ENCODE results near the gene TMEM106C.

The TMEM106C gene

DNA sequence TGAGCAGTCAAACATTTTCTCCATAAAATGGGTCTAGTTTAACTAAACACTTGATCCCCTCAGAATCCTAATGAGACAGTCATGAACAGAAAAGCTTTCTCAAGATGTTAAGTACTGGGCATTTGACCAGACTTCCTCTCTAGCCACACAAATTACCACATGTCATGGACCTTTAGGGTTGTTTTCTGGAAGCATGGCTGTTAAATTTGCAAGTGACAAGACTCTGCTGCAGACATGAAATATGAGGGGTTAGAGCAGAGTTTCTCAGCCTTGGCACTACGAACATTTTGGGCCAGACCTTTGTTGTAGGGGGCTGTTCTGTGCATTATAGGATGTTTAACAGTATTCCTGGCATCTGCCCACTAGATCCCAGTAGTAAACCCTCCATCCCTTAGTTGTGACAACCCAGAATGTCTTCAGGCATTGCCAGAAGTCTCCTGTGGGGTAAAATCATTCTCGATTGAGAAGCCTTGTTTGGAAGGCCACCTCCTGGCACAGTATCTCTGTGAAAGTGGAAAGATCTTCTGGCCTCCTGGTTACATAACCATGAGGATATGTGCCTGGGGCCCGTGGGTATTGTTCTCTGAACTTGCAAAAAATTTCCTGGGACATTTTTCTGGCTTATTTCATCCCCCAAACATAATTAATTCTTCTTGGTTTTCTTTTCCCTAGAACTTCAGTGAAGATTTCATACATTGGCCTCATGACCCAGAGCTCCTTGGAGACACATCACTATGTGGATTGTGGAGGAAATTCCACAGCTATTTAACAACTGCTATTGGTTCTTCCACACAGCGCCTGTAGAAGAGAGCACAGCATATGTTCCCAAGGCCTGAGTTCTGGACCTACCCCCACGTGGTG, 4.3 kb downstream of the TMEM106C start:
- Histone ChIP-seq H4K8ac (ENCODE audit: low read depth, low read length) (no peak overlapping the region), H3K4me2 (ENCODE audit: low read length) (no peak overlapping the region), H3K36me3 (ENCODE audit: control insufficient read depth in 1 of 2, insufficient read depth in 2 of 2, low read length in 2 of 2) (peaks cover 11 to 19% of the 10 kb centered on the region in 2 experiments), H3K18ac (ENCODE audit: low read length) (no peak overlapping the region), H3K4me1 (ENCODE audit: control insufficient read depth in 1 of 2, insufficient read depth in 2 of 2, low read length in 2 of 2) (peaks cover 4 to 6% of the 10 kb centered on the region in 2 experiments), H2AFZ (ENCODE audit: insufficient read depth, low read length, poor library complexity) (no peak overlapping the region), H3K4me3 (ENCODE audit: low read depth, low read length) (no peak overlapping the region), H3K9me3 (ENCODE audit: insufficient read depth, low read depth, low read length) (peaks cover 2% of the 10 kb centered on the region), H3K9ac (ENCODE audit: low read length) (no peak overlapping the region), H2BK5ac (ENCODE audit: low read depth, low read length, poor library complexity) (no peak overlapping the region), H2AK5ac (ENCODE audit: low read length) (no peak overlapping the region), H4K91ac (ENCODE audit: low read depth, low read length) (no peak overlapping the region), H3K79me1 (ENCODE audit: low read length) (peaks cover 5% of the 10 kb centered on the region), H4K12ac (ENCODE audit: low read depth, low read length) (no peak overlapping the region), H3K14ac (ENCODE audit: low read length) (no peak overlapping the region), H3K23ac (ENCODE audit: low read length) (no peak overlapping the region), H3K4ac (ENCODE audit: low read depth, low read length) (no peak overlapping the region), H2BK120ac (ENCODE audit: insufficient read depth, low read length, poor library complexity) (no peak overlapping the region), H3K27me3 (ENCODE audit: insufficient read depth, low read length) (no peaks in the 10 kb centered on the region), H2BK12ac (ENCODE audit: low read length) (no peak overlapping the region), H3K79me2 (ENCODE audit: control insufficient read depth, insufficient read depth, low read length, poor library complexity) (peaks cover 2% of the 10 kb centered on the region), H3K27ac (ENCODE audit: low read depth, low read length) (no peak overlapping the region)
- WGBS (ENCODE audit: extremely low coverage, insufficient coverage, insufficient read length): no CpG with 5 or more reads among the region's 5 CpGs
- no peak for DNase-seq

DNA sequence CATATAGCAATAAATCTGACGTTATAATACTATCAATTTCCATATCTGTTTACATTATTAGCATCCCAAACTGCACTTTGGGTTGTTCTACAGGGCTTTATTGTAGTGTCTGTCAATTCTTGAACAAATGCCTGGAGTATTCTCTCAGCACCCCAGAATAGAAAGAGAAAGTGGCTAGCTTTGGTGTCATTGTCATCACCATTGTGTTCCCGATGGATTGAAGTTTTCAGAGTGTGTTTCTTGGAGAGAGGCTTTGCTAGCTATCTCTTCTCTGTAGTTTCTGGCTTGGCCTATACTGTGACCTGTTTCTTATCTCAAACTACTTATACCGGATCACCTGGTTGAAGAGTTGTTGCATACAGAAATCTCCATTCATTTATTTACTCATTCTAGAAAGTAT, 6.4 kb downstream of the TMEM106C start:
- Histone ChIP-seq H3K36me3 (ENCODE audit: control insufficient read depth in 1 of 2, insufficient read depth in 2 of 2, low read length in 2 of 2) (peaks cover 29 to 36% of the 10 kb centered on the region in 2 experiments), H4K91ac (ENCODE audit: low read depth, low read length) (no peak overlapping the region), H3K9me3 (ENCODE audit: insufficient read depth, low read depth, low read length) (peaks cover 5% of the 10 kb centered on the region), H2BK12ac (ENCODE audit: low read length) (no peak overlapping the region), H3K27me3 (ENCODE audit: insufficient read depth, low read length) (no peaks in the 10 kb centered on the region), H2AFZ (ENCODE audit: insufficient read depth, low read length, poor library complexity) (no peak overlapping the region), H3K23ac (ENCODE audit: low read length) (no peak overlapping the region), H3K14ac (ENCODE audit: low read length) (no peak overlapping the region), H3K27ac (ENCODE audit: low read depth, low read length) (no peak overlapping the region), H3K4me1 (ENCODE audit: control insufficient read depth in 1 of 2, insufficient read depth in 2 of 2, low read length in 2 of 2) (no peaks in the 10 kb centered on the region), H3K4ac (ENCODE audit: low read depth, low read length) (no peak overlapping the region), H3K9ac (ENCODE audit: low read length) (no peak overlapping the region), H3K79me1 (ENCODE audit: low read length) (no peaks in the 10 kb centered on the region), H3K79me2 (ENCODE audit: control insufficient read depth, insufficient read depth, low read length, poor library complexity) (no peaks in the 10 kb centered on the region), H2BK120ac (ENCODE audit: insufficient read depth, low read length, poor library complexity) (no peak overlapping the region), H3K4me3 (ENCODE audit: low read depth, low read length) (no peak overlapping the region), H3K4me2 (ENCODE audit: low read length) (no peak overlapping the region), H4K8ac (ENCODE audit: low read depth, low read length) (no peak overlapping the region), H4K12ac (ENCODE audit: low read depth, low read length) (no peak overlapping the region), H2AK5ac (ENCODE audit: low read length) (no peak overlapping the region), H2BK5ac (ENCODE audit: low read depth, low read length, poor library complexity) (no peak overlapping the region), H3K18ac (ENCODE audit: low read length) (no peak overlapping the region)
- no peak for DNase-seq
- WGBS (ENCODE audit: extremely low coverage, insufficient coverage, insufficient read length): no CpG with 5 or more reads among the region's 3 CpGs

DNA sequence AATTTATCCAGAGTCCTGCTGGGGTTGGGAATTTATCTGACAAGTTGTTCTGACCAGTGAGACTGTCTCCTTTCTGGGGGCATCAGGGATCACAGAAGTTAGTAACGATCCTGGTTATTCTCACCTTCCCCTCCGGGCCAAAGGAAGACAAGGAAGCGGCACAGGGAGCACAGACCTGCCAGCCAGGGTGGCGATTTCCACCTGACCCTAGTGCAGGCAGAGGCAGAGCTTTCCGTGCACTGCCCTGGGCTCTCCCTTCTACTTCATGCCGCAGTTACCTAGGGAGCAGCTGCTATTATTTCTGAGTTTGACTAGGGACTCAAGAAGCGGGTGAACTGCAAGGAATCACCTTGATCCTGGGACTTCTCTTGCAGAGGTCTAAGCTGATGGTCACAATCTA, 7.4 kb downstream of the TMEM106C start:
- no peak overlapping the region for H2BK120ac ChIP-seq (ENCODE audit: insufficient read depth, low read length, poor library complexity)
- no peaks in the 10 kb centered on the region for H3K4me1 ChIP-seq (ENCODE audit: control insufficient read depth in 1 of 2, insufficient read depth in 2 of 2, low read length in 2 of 2)
- no peaks in the 10 kb centered on the region for H3K79me2 ChIP-seq (ENCODE audit: control insufficient read depth, insufficient read depth, low read length, poor library complexity)
- H3K9ac ChIP-seq (ENCODE audit: low read length): no peak overlapping the region
- H3K4ac ChIP-seq (ENCODE audit: low read depth, low read length): no peak overlapping the region
- H4K8ac ChIP-seq (ENCODE audit: low read depth, low read length): no peak overlapping the region
- no peak overlapping the region for H3K23ac ChIP-seq (ENCODE audit: low read length)
- no peak overlapping the region for H2AK5ac ChIP-seq (ENCODE audit: low read length)
- no peak for DNase-seq
- H3K27ac ChIP-seq (ENCODE audit: low read depth, low read length): no peak overlapping the region
- no peaks in the 10 kb centered on the region for H3K27me3 ChIP-seq (ENCODE audit: insufficient read depth, low read length)
- no peak overlapping the region for H2BK5ac ChIP-seq (ENCODE audit: low read depth, low read length, poor library complexity)
- H3K9me3 ChIP-seq (ENCODE audit: insufficient read depth, low read depth, low read length): peaks cover 5% of the 10 kb centered on the region
- H3K18ac ChIP-seq (ENCODE audit: low read length): no peak overlapping the region
- peaks cover 38 to 44% of the 10 kb centered on the region in 2 experiments for H3K36me3 ChIP-seq (ENCODE audit: control insufficient read depth in 1 of 2, insufficient read depth in 2 of 2, low read length in 2 of 2)
- H3K79me1 ChIP-seq (ENCODE audit: low read length): no peaks in the 10 kb centered on the region
- H2AFZ ChIP-seq (ENCODE audit: insufficient read depth, low read length, poor library complexity): no peak overlapping the region
- no peak overlapping the region for H2BK12ac ChIP-seq (ENCODE audit: low read length)
- WGBS (ENCODE audit: extremely low coverage, insufficient coverage, insufficient read length): no CpG with 5 or more reads among the region's 7 CpGs
- no peak overlapping the region for H4K12ac ChIP-seq (ENCODE audit: low read depth, low read length)
- no peak overlapping the region for H3K14ac ChIP-seq (ENCODE audit: low read length)
- H3K4me3 ChIP-seq (ENCODE audit: low read depth, low read length): no peak overlapping the region
- H3K4me2 ChIP-seq (ENCODE audit: low read length): no peak overlapping the region
- no peak overlapping the region for H4K91ac ChIP-seq (ENCODE audit: low read depth, low read length)

DNA sequence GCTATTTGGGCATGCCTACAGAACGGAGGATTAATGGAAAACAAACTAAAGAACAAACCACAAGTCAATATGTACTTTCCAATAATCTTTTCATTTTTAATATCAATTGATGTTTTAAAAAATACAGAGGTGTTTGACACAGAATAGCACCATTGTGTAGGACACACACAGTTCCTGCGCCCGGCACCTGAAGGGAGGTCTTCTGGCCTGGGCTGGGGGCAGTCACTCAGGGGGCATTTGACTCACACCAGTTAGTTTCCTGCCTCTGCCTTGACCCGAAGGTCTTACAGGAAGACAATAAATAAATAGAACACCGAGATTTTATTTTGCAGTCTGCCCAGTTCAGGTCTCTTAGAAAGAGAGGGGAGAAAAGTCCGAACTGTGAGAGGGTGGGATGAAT, 9.5 kb downstream of the TMEM106C start:
- no peaks in the 10 kb centered on the region for H3K79me2 ChIP-seq (ENCODE audit: control insufficient read depth, insufficient read depth, low read length, poor library complexity)
- DNase-seq: no peak
- no peak overlapping the region for H3K23ac ChIP-seq (ENCODE audit: low read length)
- H3K4me1 ChIP-seq (ENCODE audit: control insufficient read depth in 1 of 2, insufficient read depth in 2 of 2, low read length in 2 of 2): peaks cover 9 to 11% of the 10 kb centered on the region in 2 experiments
- H4K8ac ChIP-seq (ENCODE audit: low read depth, low read length): no peak overlapping the region
- no peak overlapping the region for H2BK5ac ChIP-seq (ENCODE audit: low read depth, low read length, poor library complexity)
- H3K36me3 ChIP-seq (ENCODE audit: control insufficient read depth in 1 of 2, insufficient read depth in 2 of 2, low read length in 2 of 2): peaks cover 49 to 56% of the 10 kb centered on the region in 2 experiments
- H3K9me3 ChIP-seq (ENCODE audit: insufficient read depth, low read depth, low read length): peaks cover 3% of the 10 kb centered on the region
- H2BK12ac ChIP-seq (ENCODE audit: low read length): no peak overlapping the region
- no peaks in the 10 kb centered on the region for H3K27me3 ChIP-seq (ENCODE audit: insufficient read depth, low read length)
- H4K12ac ChIP-seq (ENCODE audit: low read depth, low read length): no peak overlapping the region
- no peak overlapping the region for H2AK5ac ChIP-seq (ENCODE audit: low read length)
- peaks cover 9% of the 10 kb centered on the region for H3K79me1 ChIP-seq (ENCODE audit: low read length)
- H4K91ac ChIP-seq (ENCODE audit: low read depth, low read length): no peak overlapping the region
- no peak overlapping the region for H2BK120ac ChIP-seq (ENCODE audit: insufficient read depth, low read length, poor library complexity)
- no peak overlapping the region for H3K14ac ChIP-seq (ENCODE audit: low read length)
- no peak overlapping the region for H3K4me2 ChIP-seq (ENCODE audit: low read length)
- H3K18ac ChIP-seq (ENCODE audit: low read length): no peak overlapping the region
- no peak overlapping the region for H3K9ac ChIP-seq (ENCODE audit: low read length)
- WGBS (ENCODE audit: extremely low coverage, insufficient coverage, insufficient read length): no CpG with 5 or more reads among the region's 6 CpGs
- H3K4ac ChIP-seq (ENCODE audit: low read depth, low read length): no peak overlapping the region
- H3K4me3 ChIP-seq (ENCODE audit: low read depth, low read length): no peak overlapping the region
- H2AFZ ChIP-seq (ENCODE audit: insufficient read depth, low read length, poor library complexity): no peak overlapping the region
- H3K27ac ChIP-seq (ENCODE audit: low read depth, low read length): no peak overlapping the region
